H54 (cell line): Measurements from ENCODE around the gene PCNA.
"Not testable (repeated sequence)": the region's sequence is repeated elsewhere in the genome, so short reads cannot be mapped to it uniquely, and the experiment has no call there.

Experiments used
- DNase-seq: peaks from one replicate; pipeline ENCODE4 v3.0.0; 2011; ENCODE audit warnings: low spot score, mixed read lengths; ENCODE audit not compliant: insufficient read length
- FAIRE-seq: peaks from 3 replicates; lab custom pipeline; 2011; peaks lifted over from hg19 to GRCh38; lab: Jason Lieb, UNC
- POLR2A ChIP-seq: IDR thresholded peaks from 2 replicates; pipeline ENCODE4 v1.6.1; 2011; ENCODE audit warnings: low read depth, mild to moderate bottlenecking, low read length

The PCNA gene

GRCh38 chr20:5128886-5129285 is 9.1 kb upstream of the PCNA start:
- FAIRE-seq (no peak), DNase-seq (no peak)
- TF ChIP-seq POLR2A: no peak

DNA sequence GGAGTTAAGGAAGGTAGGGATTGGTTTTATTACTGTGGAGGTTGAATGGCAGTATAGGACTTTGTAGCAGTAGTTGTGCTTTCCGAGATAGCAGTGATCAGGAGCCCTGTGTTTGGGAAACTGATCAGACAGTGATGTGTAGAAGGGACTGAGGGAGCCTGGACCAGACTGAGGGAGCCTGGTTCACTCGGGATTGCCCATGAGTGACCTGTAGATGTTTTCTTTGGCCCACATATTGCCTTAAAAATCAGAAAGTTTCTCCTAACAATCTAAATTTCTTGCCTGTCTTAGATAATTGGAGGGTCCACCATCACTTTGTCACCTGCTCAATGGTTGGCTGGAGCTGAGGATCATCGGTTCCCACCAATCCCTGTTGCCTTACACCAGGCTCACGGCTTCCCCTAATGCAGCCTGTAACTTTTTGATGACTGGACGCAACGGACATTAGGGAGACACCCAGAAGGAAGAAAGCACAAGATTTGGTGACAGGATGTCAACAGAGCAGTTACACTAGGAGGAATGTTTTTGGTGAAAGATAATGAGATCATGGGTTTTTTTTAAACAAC is 8.2 kb upstream of the PCNA start:
- FAIRE-seq (no peak), DNase-seq (no peak)
- TF ChIP-seq POLR2A: no peak

DNA sequence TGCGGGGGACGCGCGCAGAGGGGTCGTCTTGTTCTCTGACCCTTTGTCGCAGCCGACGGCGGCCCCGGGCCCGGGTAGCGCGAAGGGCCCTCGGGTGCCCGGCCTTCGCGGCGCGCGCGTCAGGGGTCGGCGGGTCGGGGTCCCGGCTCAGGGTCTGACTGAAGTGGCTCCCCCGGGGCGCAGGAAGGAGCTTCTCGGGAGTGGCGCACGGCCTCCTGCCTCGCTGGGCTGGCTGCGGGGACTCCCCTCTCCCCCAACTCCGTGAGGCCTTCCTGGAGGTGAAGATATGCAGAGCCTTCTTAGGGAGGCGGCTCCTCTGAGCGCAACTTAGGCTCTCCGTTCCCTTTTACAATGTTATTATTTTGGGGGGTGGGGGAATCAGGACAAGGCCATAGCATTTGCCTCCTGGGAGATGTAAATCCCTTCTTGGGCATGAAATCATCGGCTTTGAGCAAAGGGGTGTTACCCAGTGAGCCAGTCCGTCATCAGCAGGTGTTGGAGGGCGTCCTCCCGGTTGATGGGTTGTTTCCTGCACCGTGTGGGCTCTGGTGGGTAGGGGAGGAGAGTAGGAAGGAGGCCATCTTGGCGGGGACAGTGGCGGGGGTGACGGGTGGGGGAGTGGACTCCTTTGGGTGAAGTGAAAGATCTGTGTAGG is 7.6 kb upstream of the PCNA start:
- peak; percentile 48 for DNase-seq
- FAIRE-seq: no peak
- TF ChIP-seq POLR2A: no peak

DNA sequence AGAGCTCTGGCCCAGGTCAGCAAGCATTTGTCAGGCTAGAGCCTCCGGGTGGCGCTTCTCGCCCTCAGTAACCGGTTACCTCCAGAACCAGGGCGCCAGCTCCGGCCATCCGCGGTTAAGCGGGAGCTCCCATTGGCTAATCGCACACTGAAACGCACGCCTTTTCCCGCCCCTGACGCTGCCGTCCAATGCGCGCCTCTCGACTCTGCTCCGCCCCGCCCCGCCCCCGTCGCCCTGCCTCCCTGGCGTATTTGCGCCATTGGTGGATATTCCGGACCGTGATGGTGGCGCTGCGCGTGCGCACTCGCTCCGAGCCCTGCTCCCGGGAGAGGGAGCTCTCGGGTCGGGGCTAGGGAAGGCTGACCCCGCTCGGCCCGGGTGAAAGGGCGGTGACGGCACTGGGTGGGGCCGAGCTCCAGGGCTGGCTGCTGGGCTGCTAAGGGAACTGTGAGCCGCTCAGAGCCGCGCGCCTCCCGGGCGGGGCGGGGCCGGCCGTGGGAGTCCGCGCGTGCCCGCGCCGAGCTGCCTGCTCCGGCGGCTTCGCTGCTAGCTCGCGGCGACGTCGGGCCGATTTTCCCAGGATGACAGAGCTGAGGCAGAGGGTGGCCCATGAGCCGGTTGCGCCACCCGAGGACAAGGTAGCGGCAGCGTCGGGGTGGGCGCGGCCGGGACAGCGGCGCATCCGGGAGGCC is 6.9 kb upstream of the PCNA start, which contains the start of gene CDS2:
Gene CDS2 (plus strand): TSS at position 497 of the 692 bp plus-strand sequence. CDS start 85 bp downstream, at position 582.
- DNase-seq (peak; percentile 94), FAIRE-seq (peak; percentile 57)

GRCh38 chr20:5122873-5123260 is 3.1 kb upstream of the PCNA start:
- DNase-seq: no peak
- TF ChIP-seq POLR2A: no peak
- FAIRE-seq: no peak

More for the DNA sequence above, 6.9 kb upstream of the PCNA start, which contains the start of gene CDS2:
- peak; percentile 86 for TF ChIP-seq POLR2A

- DNase-seq: no peak
- FAIRE-seq: no peak
- no peak; the same call in 1 of the 2 replicates for TF ChIP-seq POLR2A
Observed at GRCh38 chr20:5120185-5120476, 373 bp upstream of the PCNA start.

- no peak for TF ChIP-seq POLR2A
- DNase-seq (no peak), FAIRE-seq (peak; percentile 43)
Observed at GRCh38 chr20:5119143-5119434, 669 bp downstream of the PCNA start.

GRCh38 chr20:5118220-5119142 is 1.3 kb downstream of the PCNA start:
- TF ChIP-seq POLR2A: no peak
- DNase-seq: no peak
- FAIRE-seq: no peak

DNA sequence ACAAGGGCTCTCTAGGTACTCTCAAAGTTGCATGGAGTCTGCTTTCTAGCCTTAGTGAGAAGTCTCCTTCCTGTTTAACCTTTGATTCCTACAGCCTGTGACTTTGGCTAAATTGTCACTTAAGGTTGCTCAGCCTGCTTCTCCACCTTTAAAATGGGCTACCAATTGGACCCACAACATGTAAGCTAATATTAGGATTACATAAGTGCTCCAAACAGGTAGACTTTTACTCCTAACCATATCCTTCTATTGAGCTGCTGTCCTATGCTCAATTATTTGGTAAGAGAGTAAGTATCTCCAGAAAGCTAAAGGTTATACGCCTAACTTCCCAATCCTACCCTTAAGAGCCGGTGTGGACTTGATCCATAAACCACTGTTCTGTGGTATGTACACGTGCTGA is 2.9 kb downstream of the PCNA start:
- FAIRE-seq (no peak), DNase-seq (no peak)
- no peak for TF ChIP-seq POLR2A

DNA sequence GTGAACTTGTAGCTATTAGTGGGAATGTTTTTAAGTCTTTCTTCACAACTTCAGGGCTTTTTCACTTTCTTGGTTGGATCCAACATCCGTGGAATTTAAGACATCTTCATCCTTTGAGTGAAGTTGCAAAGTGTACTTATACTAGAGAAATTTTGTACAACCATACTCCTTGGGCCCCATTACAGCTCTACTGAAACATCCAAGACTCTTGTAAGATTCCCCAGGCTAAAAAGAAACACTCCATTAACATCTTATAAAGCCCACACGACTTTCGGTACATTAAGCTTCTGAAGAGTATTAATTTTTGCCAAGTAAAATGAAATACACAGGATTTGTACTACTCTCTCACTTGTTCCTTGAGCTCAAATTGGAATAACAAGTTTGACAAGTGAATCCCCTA is 5.4 kb downstream of the PCNA start:
- TF ChIP-seq POLR2A: no peak
- FAIRE-seq: no peak

DNA sequence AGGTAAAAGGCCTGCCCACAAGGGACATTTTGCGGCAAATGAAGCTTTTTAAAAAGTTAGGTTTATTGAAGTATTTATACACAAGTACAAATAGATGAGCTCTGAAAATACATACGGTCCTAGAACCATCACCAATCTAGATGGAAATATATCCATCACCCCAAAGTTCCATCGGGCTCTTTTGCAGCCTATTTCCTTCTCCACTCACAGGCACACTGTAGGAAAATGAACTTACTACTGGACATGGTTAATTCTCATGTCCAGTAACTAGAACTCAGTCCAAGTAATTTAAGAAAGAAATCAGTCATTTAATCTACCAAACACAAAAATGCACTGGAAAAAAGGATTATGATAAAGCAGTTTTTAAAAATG is 6.2 kb downstream of the PCNA start:
- FAIRE-seq (no peak), DNase-seq (no peak)
- TF ChIP-seq POLR2A: no peak

More for the DNA sequence above, 5.4 kb downstream of the PCNA start:
- DNase-seq: no peak

DNA sequence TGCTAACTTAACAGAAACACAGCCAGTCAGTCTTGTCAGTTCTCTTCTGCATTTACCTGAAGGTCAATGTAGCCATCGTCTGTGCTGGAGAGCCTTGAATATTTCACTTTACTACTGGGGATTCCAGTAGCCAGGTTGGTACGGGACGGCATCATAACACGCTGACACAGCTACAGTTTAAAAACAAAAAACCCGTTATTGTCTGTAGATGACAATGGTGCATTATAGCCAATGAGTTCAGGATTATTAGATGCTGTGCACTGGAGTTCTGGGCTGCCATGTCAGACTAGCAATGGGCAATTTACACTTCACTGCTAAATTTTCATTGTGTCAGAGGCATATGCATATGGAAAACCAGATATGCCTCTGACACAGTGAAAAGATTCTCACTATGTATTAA is 10.5 kb downstream of the PCNA start:
- no peak for FAIRE-seq

GRCh38 chr20:5104479-5104878 is 15.3 kb downstream of the PCNA start:
- no peak for TF ChIP-seq POLR2A
- DNase-seq (no peak), FAIRE-seq (no peak)

More for the DNA sequence above, 10.5 kb downstream of the PCNA start:
- TF ChIP-seq POLR2A: no peak
- DNase-seq: no peak

- FAIRE-seq: no peak
- peak; percentile 37 for DNase-seq
- no peak for TF ChIP-seq POLR2A
Observed at GRCh38 chr20:5100684-5101347, 18.9 kb downstream of the PCNA start.

DNA sequence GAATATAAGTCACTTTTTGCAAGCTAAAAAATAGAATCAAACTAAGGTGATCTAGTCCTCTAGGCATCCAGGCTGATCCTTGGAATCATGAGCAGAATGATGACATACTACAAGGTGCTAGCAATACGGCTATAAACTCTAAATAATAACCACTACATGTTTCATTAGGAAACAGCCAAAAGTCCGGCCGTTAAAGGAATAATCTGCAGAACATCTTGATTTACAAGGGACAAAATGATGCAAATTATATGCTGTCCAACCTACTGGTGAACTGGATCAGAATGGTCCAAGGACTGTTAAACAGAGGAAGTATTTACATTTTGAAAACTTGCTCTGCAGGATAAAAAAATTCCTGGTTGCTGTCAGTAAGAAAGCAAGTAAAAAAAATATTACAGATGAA is 19.8 kb downstream of the PCNA start:
- DNase-seq, FAIRE-seq: not testable (repeated sequence)

DNA sequence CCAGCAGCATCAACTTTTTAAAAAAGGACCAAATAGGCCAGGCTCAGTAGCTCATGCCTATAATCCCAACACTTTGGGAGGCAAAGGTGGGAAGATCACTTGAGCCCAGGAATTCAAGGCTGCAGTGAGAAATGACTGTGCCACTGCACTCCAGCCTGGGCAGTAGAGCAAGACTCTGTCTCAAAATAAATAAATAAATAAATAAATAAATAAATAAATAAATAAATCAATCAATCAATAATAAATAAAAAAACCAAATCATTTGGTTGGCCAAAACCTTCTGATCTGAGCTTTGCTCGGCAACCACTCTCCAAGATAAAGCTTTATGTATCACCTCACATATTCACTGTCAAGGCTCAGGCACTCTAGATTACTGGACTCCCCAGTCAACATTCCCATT is 20.7 kb downstream of the PCNA start:
- DNase-seq, FAIRE-seq: not testable (repeated sequence)
